GM19452 (cell line): ENCODE data around the gene HMGA1.

Experiments
- ATAC-seq: cut with Tn5 transposase; IDR thresholded peaks from one replicate; pipeline ENCODE4 v1.9.1; 2021; ENCODE audit not compliant: unreplicated experiment

The HMGA1 gene

DNA sequence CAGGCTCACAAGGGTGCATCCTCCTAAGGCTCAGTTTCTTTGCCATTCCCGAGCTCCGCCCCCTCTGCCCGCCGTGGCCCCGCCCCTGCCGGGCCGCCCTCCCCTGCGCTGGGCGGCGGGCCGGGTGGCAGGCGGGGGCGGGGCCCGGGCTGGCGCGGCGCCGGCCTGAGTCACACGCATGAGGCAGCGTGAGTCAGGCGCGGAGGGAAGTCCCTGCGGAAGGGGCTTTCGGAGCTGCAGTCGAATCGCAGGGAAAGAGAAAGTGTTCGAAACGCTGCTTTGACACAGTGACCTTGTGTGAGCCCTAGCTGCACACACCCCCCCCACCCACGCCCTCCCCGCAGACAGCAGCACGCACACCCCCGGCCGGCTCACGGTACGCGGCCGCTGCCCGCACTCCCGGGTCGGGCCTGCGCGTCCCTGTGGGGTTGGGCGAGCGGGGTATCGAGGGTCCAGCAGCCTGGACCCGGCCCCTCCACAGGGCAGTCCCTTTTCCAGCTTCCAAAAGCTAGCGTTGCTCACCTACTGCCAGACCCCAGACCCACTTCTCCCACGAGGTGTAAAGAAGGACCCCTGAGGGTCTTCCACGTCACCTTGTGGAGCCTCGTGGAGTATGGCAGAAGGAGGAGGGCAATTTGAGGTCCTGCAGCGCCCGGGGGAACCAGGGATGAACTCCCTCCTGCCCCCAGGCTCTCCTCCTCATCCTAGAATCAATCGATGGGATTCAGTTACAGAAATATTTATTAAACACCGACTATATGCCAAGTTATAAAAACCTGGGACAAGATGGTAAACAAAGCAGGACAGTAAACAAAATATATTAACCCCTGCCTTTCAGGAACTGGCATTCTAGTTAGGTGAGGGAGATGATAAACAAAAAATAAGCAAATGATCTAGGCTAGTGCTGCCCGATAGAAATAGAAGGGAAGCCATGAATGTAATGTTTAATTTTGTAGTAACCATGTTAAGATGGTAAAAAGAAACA, 12.4 kb upstream of the HMGA1 start:
- ATAC-seq, result peak; percentile 87

DNA sequence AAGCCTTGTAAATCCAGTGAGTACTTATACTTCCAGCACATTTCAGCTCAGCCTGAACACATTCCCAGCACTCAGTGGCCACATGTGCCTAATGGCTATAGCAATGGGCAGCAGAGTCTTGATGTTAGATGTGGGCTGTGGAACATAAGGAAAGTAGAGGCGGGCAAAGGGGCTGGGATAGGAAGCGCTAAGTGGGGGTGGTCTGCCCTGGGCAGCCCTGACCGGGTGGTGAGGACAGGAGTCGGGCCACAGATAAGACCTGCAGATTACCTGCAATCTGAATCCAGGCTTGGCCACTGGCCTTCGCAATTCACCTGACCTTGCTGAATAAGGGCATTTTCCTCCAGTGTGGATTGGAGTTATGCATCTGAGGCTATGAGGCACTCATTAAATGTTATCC, 11.1 kb upstream of the HMGA1 start:
- ATAC-seq, result no peak

DNA sequence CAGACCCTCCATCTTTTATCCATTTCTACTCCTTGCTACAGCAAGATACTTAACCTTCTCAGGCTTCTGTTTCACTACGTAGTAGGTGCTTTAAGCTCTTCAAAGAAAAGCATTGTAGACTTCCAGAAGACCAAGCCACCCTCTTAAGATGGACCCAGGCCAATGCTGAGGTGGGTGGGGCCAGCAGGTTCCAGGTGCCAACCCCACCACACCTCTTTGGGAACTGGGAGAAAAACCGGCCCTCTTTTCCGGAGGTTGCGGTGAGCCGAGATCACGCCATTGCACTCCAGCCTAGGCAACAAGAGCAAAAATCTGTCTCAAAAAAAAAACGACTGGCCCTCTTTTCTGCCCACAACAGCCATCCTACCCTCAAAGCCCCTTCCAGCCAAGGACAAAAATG, 10.6 kb upstream of the HMGA1 start:
- no peak for ATAC-seq

DNA sequence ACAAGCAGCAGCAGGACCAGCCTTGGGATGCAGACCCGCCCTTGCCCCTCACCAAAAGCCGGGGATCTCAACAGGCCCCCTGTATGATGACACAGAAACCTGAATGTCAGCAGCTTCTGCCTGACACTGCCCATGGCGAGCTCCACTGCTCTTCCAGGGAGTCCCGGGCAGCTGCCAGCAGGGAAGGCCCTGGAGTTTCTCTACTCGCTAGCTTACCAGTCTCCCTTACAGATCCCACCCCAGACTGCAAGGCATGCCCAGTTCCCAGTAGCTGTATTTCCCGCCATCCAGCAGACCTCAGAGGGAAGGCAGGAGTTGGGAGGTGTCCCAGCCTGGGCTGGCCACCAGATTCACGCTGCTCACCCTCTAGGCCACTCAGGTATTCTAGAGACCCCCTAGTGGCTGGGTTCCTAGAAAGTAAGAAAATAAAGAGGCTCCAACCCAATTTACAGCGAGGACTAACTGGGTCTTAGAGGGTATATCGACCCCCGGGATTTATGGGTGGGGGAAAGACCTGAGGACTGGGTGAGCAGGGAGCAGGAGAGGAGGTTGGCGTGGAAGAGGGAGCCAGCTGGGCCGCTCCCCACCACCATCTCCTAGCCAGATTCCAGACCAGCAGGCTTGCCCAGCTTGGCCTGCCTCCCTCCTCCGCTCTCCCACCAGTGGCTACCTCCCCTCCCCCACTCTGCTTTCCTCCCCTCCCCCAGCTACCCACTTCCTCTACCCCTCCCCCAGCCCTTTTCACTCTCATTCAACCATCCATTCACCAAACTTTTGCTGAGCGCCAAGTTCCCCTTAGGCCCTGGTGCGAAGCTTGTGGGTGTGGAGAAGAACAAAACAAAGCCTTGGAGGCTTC, 9.7 kb upstream of the HMGA1 start:
- no peak for ATAC-seq

DNA sequence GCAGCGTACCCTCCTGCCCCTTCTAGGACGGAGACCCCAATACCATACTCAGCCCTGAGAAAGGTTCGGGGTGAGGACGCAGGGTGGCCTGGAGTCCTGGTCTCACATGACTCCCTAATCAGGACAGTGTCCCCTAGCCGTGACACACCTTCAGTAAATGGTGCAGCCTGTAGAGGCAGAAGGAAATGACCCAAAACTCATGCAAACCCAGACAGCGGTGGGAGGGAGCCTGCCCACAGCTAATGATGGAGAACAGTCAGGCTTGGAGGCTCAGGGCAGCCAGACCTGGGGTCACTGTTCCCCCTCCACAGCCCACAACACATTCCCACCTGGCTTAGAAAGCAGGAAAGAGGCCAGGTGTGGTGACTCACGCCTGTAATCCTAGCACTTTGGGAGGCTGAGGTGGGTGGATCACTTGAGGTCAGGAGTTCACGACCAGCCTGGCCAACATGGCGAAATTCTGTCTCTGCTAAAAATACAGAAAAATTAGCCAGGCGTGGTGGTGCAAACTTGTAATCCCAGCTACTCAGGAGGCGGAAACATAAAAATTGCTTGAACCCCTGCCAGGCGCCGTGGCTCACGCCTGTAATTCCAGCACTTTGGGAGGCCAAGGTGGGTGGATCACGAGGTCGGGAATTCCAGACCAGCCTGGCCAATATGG, 8.8 kb upstream of the HMGA1 start:
- no peak for ATAC-seq

DNA sequence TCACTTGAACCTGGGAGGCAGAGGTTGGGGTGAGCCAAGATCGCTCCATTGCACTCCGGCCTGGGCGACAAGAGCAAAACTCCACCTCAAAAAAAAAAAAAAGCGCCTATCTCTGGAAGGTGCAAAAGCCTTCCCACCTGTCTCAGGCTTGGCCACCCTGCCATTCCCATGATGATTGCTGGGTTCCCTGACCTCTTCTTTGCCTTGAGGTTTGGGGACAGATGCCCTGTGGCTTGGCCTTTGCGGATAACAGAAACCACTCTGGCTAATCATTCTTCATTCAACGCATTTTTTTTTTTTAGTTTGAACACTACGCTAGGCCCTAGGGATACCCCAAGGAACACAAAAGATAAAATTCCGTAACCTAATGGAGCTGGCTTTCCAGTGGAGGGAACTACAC, 6.8 kb upstream of the HMGA1 start:
- ATAC-seq, result no peak

DNA sequence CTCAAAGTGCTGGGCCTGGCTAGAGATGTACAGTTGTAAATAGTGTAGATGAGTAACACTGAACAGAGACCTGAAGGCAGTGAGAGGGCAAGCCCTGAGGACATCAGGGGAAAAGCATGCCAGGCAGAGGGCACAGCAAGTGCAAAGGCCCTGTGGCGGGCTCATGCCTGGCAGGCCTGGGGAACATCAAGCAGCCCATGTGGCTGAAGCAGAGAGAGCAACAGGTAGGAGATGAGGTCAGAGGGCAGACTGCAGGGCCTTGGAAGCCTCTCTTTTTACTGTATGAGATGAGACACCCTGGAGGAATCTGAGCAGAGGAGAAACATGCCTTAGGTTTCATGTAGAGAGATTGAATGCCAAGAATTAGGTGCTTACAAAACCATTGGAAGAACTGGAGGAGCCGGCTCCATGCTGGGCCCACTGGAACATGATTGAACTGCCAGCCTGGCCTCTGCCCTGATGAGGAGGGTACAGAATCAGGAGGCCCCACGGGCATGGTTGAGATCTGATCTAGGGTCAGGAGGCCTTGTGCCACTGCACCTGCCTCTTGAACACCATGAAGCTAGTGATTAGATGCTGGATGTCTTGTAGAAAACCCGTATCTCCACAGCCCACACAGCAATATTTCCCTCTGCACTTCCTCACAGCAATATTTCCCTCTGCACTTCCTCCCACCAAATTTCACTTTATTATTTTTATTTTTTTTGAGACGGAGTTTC, 5.9 kb upstream of the HMGA1 start:
- no peak for ATAC-seq

DNA sequence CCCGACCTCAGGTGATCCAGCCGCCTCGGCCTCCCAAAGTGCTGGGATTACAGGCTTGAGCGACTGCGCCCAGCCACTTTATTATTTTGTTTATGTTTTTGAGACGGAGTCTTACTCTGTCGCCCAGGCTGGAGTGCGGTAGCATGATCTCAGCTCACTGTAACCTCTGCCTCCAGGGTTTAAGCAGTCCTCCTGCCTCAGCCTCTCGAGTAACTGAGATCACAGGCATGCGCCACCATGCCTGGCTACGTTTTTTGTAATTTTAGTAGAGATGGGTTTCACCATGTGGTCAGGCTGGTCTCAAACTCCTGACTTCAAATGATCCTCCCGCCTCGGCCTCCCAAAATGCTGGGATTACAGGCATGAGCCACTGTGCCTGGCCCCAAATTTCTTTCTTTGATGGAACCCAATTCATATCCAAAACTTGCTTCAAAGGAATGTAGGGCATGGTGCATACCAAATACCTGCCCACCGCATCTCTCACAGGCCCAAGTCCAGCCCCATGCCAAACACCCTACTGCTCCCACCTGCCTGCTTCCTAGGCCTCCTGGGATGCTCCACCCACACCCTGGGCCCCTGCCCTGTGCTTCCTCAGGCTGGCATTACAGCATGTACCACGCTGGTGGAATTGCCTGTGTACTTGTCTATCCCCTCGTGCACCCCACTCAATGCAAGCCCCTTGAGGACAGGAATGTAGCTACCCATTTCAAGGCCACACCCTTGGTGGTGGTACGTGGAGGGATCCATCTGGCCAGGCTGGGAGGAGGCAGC, 4.9 kb upstream of the HMGA1 start:
- ATAC-seq, result no peak

DNA sequence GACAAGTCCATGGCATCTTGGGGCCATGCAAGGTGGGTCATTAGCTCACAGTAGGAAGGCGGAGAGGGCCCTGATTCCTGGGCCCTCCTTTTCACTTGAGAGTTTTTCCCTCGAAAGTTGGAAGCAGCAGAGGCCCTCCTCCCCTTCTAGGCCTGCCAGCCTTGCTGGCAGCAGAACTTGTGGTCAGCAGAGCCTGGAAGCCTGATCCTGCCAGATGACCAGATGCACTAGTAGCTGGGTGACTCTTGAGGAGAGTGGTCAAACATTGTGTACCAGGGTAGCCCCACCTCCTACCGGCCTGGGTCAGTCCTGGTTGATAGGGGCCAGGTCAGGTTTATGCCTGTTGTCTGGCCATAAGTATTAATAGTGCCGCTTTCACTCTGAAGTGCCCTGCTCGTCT, 3.8 kb upstream of the HMGA1 start:
- no peak for ATAC-seq

DNA sequence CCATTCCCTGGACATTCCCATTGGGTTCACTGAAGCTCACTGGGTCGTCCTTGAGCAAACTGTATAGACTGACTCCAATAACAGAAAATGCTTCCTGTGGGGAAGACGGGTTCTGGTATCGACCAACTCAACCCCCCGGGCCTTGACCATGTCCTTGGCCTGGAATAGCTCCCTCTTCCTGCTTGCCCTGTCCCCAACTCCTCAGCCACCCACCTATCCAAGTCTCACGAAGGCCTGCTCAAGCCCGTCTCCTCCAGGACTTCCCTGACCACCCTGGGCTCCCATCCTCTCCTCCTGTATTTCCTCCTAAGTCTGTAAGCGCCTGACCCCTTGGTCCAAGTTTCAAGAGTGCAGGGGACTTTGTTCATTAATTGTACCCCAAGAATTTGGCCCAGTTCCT, 2.8 kb upstream of the HMGA1 start:
- no peak for ATAC-seq

DNA sequence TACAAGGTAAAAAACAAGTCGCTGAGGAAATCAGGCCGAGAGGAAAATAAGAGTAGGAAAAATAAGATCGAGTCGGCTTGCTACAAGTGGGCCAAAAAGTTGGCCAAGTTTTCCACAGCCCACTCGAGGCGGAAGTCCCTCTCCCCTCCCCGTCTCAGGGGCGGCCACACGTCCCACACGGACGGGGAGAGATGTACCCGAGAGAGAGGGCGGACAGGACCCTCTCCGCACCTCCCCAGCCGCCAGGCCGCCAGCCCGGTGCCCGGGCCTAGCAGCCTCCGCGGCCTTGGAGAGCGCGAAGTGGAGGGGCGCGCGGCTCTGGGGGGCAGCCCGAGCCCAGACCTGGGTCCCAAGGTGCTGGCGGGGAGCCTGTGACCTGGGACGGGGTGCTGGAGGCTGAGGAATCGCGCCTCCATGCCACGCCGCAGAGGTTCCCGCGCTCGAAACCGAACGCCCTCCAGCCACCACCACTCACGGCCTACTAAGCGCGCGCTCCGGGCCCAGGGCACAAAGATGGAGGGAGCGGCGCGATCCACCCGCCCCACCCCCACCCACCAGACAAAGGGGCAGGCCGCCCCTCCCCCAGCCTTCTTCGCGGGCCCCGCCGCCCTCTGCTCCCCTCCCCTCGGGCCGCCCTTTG, 1.9 kb upstream of the HMGA1 start:
- no peak for ATAC-seq

DNA sequence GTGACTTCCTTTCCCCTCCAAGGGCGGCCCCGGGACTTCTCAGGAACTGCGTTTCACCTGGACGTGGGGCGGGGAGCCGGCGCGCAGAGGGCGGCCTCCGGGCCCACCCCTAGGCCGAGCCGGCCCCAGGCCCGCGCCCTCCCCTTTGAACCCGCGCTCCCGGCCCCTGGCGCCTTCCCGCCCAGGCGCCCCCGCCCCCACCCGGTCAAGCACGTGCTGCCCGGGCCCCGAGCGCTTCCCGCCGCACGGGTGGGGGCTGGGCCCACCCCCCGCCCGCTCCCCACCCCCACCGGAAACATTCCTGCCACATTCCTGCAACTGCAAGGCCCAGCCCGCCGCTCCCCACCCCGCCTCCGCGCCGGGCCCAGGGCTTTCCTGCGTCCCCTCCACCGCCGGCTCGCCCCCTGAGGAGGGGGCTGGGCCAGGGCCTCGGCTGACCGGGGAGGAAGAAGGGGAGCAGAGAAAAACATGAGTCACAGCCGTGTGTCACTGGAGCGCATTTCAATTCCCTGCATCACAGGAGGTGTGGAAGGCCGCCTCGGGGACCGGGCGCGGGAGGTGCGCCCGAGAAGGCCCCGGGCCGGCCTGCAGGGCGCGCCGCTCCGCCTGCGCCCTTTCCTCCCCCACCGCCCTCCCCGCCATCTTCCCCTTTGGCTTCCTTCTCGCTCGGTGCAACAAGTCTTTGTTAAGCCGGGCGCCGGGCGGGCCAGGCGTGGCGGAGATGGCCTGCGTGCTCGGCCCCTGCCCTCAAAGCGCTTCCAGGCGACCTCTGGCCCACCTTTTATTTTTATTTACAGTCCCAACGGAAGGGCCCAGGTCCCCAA, 1.2 kb upstream of the HMGA1 start:
- no peak for ATAC-seq

DNA sequence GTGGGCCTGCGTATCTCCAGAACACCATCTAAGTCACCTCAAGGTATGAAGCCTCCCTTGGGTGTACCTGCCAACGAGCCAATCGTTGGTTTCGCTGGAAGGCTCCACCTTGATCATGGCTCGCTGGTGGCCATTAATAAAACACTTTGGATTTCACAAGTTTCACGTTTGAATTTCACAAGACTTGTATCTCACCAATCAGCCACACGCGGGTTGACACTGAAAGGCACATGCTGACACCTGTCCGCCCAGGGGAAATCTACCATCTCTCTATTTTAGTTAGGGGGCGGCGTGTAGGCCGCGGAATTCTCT, 586 bp upstream of the HMGA1 start:
- peak; percentile 2 for ATAC-seq

DNA sequence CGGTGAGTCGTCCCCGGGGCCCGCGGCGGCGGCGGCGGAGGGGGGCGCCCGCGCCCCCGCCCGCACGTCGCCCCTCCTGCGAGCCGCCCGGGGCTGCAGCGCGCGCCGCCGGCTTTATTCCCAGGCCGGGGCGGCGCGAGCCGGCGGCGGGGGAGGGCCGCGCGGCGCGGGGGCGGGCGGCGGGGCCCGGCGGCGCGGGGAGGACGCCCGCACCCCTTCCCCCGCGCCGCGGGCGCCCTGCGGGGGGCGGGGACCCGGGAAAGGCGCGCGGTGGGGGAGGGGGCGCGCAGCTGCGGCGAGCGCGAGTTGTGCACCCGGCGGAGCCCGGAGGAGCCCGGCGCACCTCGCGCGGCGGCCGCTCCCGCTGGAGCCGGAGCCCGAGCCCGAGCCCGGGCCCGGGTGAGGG, 646 bp downstream of the HMGA1 start:
- ATAC-seq, result peak; percentile 4

DNA sequence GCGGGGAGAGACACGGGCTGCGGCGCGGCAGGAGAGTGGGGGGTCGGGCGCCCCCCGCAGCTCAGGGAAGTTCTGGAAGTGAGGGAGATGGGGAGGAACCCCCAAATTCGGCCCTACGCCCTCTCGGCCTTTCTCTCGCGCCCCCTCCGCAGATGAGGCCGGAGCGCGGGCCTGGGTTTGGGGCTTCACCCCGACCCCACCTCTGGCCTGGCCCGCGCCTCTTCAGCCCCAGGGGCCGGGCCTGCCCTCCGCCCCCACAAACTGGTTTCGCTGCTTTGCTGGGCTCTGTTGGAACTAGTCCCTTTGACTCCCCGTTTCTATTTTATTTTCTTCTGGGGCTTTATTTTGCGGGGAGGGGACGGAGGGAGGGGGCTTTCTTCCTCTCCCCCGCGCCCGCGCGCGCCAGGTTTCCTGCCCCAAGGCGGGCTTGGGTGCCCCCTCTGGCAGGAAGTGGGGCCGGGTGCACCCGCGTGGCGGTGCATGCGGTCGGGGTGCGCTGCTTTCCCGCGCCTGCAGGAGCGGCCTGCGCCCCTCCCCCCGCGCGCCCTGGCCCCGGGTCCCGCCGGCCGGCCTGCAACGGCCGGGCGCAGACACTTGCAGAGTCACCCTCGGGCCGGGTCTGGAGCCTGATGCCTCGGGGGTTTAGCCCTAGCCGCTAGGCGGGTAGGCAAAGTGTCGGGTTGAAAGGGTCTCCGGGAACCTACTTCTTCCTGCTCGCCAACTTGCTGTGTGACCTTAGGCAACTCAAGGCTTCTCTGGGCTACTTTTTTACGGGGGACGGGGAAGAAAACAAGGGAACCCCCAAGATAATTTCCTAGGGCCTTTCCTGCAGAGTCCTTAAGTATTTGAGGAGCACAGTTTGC, 1.3 kb downstream of the HMGA1 start:
- no peak for ATAC-seq

DNA sequence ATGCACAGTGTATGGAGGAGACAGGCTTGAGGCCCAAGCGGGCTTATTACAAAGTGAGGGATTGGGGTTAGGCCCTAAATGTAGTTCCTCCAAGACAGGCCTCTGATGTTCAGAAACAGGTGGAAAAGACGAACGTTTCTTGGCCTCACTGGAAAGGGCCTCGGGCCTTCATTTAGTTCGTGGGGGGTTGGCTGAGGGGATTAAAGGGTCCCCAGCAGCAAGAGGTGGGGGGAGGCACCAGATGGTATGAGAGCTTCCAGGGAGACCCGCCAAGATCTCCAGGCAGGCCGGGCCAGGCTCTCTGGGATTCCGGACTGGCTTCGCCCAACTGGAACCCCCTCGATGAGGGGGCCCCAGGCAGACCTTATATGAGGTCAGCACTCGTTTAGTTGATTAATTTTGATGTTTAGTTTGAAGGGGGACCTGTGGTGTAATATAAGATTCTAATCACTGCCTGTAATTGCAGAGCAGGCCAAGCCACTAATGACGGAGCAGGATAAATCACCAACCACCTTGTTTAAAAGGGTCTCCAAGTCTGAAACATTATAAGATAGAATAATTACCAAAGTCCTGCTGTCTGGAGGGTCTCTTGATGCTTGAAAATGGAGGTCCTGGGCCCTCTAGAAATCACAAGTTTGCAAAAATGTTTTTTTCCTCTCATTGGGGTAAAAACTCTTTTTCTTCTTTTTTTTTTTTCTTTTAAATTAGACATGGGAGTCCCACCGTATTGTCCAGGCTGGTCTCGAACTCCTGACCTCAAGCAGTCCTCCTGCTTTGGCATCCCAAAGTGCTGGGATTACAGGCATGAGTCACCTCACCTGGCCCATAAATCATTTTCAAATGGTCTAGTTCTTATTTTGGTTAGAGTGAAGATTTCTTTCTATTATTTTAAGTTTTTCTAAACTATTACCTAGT, 2.2 kb downstream of the HMGA1 start:
- ATAC-seq, result no peak

DNA sequence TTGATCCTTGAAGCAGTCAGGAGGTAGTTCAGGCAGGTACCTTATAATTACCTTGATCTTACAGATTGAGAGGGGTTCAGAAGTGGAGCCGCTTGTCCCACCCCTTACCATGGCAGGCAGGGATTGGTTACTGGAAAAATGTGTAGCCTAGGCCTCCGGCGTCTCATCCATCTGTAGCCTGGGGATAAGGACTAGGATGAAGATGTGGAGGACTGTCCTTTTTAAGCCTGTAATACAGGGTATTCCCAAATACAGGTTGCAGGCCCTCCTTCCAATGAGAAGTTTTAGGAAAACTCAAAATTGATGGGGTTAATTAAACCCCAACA, 2.8 kb downstream of the HMGA1 start:
- ATAC-seq, result no peak
